Activated naive CD4-positive, alpha-beta T cell (primary cell): Measurements from ENCODE around the gene DPPA5.
"Not testable (repeated sequence)": the region's sequence is repeated elsewhere in the genome, so short reads cannot be mapped to it uniquely, and the experiment has no call there.

Experiments used
- DNase-seq, 4 experiments: peaks; one replicate each; lab custom pipeline; 2025; lab: John Stamatoyannopoulos, UW

Gene DPPA5

GRCh38 chr6:73353636-73354593 lies at the start of gene DPPA5:
Gene DPPA5 (minus strand): TSS chr6:73354276. CDS start chr6:73354225, 51 bp downstream.
- DNase-seq = no peak

- DNase-seq = no peak
These were observed 46.6 kb upstream of the DPPA5 start for GRCh38 chr6:73400656-73401055.

GRCh38 chr6:73395875-73396274 lies 41.8 kb upstream of the DPPA5 start:
- DNase-seq = no peak

- peak in 1 of 4 experiments; percentile 4 for DNase-seq
These were observed 40.7 kb upstream of the DPPA5 start, which contains the start of gene DDX43 for GRCh38 chr6:73394577-73395354. Gene DDX43 (plus strand): TSS chr6:73394828. CDS start chr6:73394906, 78 bp downstream.

- DNase-seq = no peak
These were observed 39.2 kb upstream of the DPPA5 start for GRCh38 chr6:73393278-73393677.

GRCh38 chr6:73392188-73392587 lies 38.1 kb upstream of the DPPA5 start:
- not testable (repeated sequence) for DNase-seq

- no peak for DNase-seq
These were observed 37.6 kb upstream of the DPPA5 start for GRCh38 chr6:73391675-73392074.

- no peak for DNase-seq
These were observed 35.8 kb upstream of the DPPA5 start for GRCh38 chr6:73389854-73390253.

- DNase-seq = peak in 2 of 4 experiments; percentile 4 to 7
These were observed 34.9 kb upstream of the DPPA5 start for GRCh38 chr6:73388800-73389512.

GRCh38 chr6:73388433-73388799 lies 34.3 kb upstream of the DPPA5 start:
- DNase-seq = no peak

- DNase-seq = no peak
These were observed 28.5 kb upstream of the DPPA5 start for GRCh38 chr6:73382462-73383113.

- DNase-seq = not testable (repeated sequence)
These were observed 27.5 kb upstream of the DPPA5 start for GRCh38 chr6:73381531-73381930.

- no peak for DNase-seq
These were observed 23.1 kb upstream of the DPPA5 start for GRCh38 chr6:73377225-73377624.

- no peak for DNase-seq
These were observed 21.1 kb upstream of the DPPA5 start for GRCh38 chr6:73375216-73375615.

- DNase-seq = no peak
These were observed 18.4 kb upstream of the DPPA5 start for GRCh38 chr6:73372516-73372915.

GRCh38 chr6:73371984-73372383 lies 17.9 kb upstream of the DPPA5 start:
- DNase-seq = no peak

GRCh38 chr6:73369563-73369962 lies 15.5 kb upstream of the DPPA5 start, which contains the start of gene OOEP:
Gene OOEP (minus strand): TSS chr6:73369897. CDS start chr6:73369792, 105 bp downstream.
- DNase-seq = no peak

GRCh38 chr6:73369157-73369556 lies 15.1 kb upstream of the DPPA5 start:
- no peak for DNase-seq

GRCh38 chr6:73368675-73369074 lies 14.6 kb upstream of the DPPA5 start:
- no peak for DNase-seq

- DNase-seq = no peak
These were observed 13.8 kb upstream of the DPPA5 start for GRCh38 chr6:73367761-73368355.

GRCh38 chr6:73364549-73364948 lies 10.5 kb upstream of the DPPA5 start:
- DNase-seq = no peak
